ENCODE data around the gene SRL. TPM values are rescaled to one million over a fixed set of nuclear protein-coding genes. Genes with fewer than 3 reads are reported as not detected.

SRL gene
- total and polyA plus RNA-seq, 2 donors (not counting 1 experiment from before 2014, with no cell fraction given), result not detected

GRCh38 chr16:4249530-4250308, 7.8 kb upstream of the SRL start:
- no peaks in the 10 kb centered on the region for H3K9me3 Mint-ChIP-seq (ENCODE audit: insufficient read depth)
- Histone ChIP-seq H3K4me3 (ENCODE audit: control extremely low read depth in 1 of 5, extremely low read depth in 1 of 5, insufficient read depth in 1 of 5, low read depth in 2 of 5, low read length in 4 of 5) (no peak overlapping the region), H3K27me3 (replicated peaks in 1 of 4; ENCODE audit: control extremely low read depth in 1 of 4, control insufficient read depth in 3 of 4, insufficient read depth in 4 of 4, low read length in 3 of 4) (no peaks in the 10 kb centered on the region), H2AFZ (ENCODE audit: insufficient read depth, low read depth, low read length, poor library complexity, severe bottlenecking) (no peak overlapping the region), H4K20me1 (ENCODE audit: control insufficient read depth, insufficient read depth, low read length, poor library complexity, severe bottlenecking) (no peaks in the 10 kb centered on the region), H3K9me3 (ENCODE audit: control extremely low read depth in 1 of 3, control insufficient read depth in 2 of 3, insufficient read depth in 1 of 3, low read length in 2 of 3) (peaks cover 0 to 7% (median 0%) of the 10 kb centered on the region in 3 donors), H3K27ac (ENCODE audit: low read length in 2 of 2) (no peak overlapping the region), H3K4me2 (replicated peaks; ENCODE audit: low read depth, low read length, poor library complexity, severe bottlenecking) (no peak overlapping the region), H3K79me2 (ENCODE audit: control insufficient read depth, insufficient read depth, low read length) (no peaks in the 10 kb centered on the region), H3K36me3 (replicated peaks in 1 of 2; ENCODE audit: control extremely low read depth in 1 of 2, control insufficient read depth in 1 of 2, extremely low read depth in 1 of 2, insufficient read depth in 2 of 2, low read length in 1 of 2) (no peaks in the 10 kb centered on the region), H3K9ac (ENCODE audit: low read length) (no peak overlapping the region), H3K4me1 (ENCODE audit: control insufficient read depth in 2 of 2, insufficient read depth in 2 of 2, low read length in 2 of 2) (peaks cover 0 to 11% of the 10 kb centered on the region in 2 donors)
- TF ChIP-seq EZH2 (IDR thresholded peaks at IDR 0.05; ENCODE audit: borderline replicate concordance, insufficient read depth, low read depth, low read length, poor library complexity, severe bottlenecking), result no peak
- TF ChIP-seq, protein P1, sequence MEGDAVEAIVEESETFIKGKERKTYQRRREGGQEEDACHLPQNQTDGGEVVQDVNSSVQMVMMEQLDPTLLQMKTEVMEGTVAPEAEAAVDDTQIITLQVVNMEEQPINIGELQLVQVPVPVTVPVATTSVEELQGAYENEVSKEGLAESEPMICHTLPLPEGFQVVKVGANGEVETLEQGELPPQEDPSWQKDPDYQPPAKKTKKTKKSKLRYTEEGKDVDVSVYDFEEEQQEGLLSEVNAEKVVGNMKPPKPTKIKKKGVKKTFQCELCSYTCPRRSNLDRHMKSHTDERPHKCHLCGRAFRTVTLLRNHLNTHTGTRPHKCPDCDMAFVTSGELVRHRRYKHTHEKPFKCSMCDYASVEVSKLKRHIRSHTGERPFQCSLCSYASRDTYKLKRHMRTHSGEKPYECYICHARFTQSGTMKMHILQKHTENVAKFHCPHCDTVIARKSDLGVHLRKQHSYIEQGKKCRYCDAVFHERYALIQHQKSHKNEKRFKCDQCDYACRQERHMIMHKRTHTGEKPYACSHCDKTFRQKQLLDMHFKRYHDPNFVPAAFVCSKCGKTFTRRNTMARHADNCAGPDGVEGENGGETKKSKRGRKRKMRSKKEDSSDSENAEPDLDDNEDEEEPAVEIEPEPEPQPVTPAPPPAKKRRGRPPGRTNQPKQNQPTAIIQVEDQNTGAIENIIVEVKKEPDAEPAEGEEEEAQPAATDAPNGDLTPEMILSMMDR (IDR thresholded peaks at IDR 0.05), result no peak
- intact Hi-C loops (cut with micrococcal nuclease), result loop anchor here (5.0 kb wide), 2 partner anchors 367 to 848 kb away; partner anchors contain the start of genes CREBBP and EEF2KMT
- peaks cover 6% of the 10 kb centered on the region for H3K4me1 Mint-ChIP-seq
- H3K27me3 Mint-ChIP-seq, result no peaks in the 10 kb centered on the region
- POLR2A ChIA-PET, result no interaction called here
- H3K4me3 Mint-ChIP-seq, result no peak overlapping the region
- 89% methylated on average over 6 of the region's 12 CpGs for WGBS (ENCODE audit: insufficient coverage)
- no peak overlapping the region for H3K27ac Mint-ChIP-seq
- DNase-seq (no peak), ATAC-seq (ENCODE audit: low read depth) (no peak)
- CTCF ChIA-PET, result interaction anchor here (0.8 to 1.1 kb wide), 2 partner anchors 17 to 24 kb away, joined by 3 to 4 read pairs; no protein-coding TSS in a partner anchor

DNA sequence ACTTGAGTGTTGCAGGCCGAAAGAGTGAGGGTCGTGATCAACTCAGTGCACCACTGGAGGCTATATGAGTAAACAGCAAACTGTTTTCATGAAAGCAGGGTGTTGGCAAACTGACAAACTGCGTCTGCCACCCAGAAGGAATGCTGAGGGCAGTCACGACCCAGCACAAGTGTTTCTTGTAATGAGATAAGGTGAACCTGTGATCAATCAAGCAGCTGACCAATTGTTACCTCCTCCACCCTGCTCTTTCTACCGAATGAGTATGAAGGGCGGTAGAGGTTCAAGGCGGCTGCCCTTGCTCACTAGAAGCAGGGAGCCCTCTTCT, 5.5 kb upstream of the SRL start:
- intact Hi-C loops (cut with micrococcal nuclease), result no loop called here
- H3K27me3 Mint-ChIP-seq, result no peaks in the 10 kb centered on the region
- Histone ChIP-seq H3K4me2 (replicated peaks; ENCODE audit: low read depth, low read length, poor library complexity, severe bottlenecking) (no peak overlapping the region), H3K9ac (ENCODE audit: low read length) (no peak overlapping the region), H3K79me2 (ENCODE audit: control insufficient read depth, insufficient read depth, low read length) (no peaks in the 10 kb centered on the region), H2AFZ (ENCODE audit: insufficient read depth, low read depth, low read length, poor library complexity, severe bottlenecking) (no peak overlapping the region), H3K9me3 (ENCODE audit: control extremely low read depth in 1 of 3, control insufficient read depth in 2 of 3, insufficient read depth in 1 of 3, low read length in 2 of 3) (no peaks in the 10 kb centered on the region), H3K27me3 (replicated peaks in 1 of 4; ENCODE audit: control extremely low read depth in 1 of 4, control insufficient read depth in 3 of 4, insufficient read depth in 4 of 4, low read length in 3 of 4) (no peaks in the 10 kb centered on the region), H3K4me3 (ENCODE audit: control extremely low read depth in 1 of 5, extremely low read depth in 1 of 5, insufficient read depth in 1 of 5, low read depth in 2 of 5, low read length in 4 of 5) (no peak overlapping the region), H3K36me3 (replicated peaks in 1 of 2; ENCODE audit: control extremely low read depth in 1 of 2, control insufficient read depth in 1 of 2, extremely low read depth in 1 of 2, insufficient read depth in 2 of 2, low read length in 1 of 2) (no peaks in the 10 kb centered on the region), H3K4me1 (ENCODE audit: control insufficient read depth in 2 of 2, insufficient read depth in 2 of 2, low read length in 2 of 2) (no peaks in the 10 kb centered on the region), H3K27ac (ENCODE audit: low read length in 2 of 2) (no peak overlapping the region), H4K20me1 (ENCODE audit: control insufficient read depth, insufficient read depth, low read length, poor library complexity, severe bottlenecking) (no peaks in the 10 kb centered on the region)
- H3K4me1 Mint-ChIP-seq, result no peaks in the 10 kb centered on the region
- no peak overlapping the region for H3K4me3 Mint-ChIP-seq
- DNase-seq (no peak), ATAC-seq (ENCODE audit: low read depth) (no peak)
- CTCF ChIA-PET, result no interaction called here
- WGBS (ENCODE audit: insufficient coverage), result 87% methylated on average over 7 of the region's 7 CpGs
- no peak overlapping the region for H3K27ac Mint-ChIP-seq
- POLR2A ChIA-PET, result no interaction called here
- TF ChIP-seq EZH2 (IDR thresholded peaks at IDR 0.05; ENCODE audit: borderline replicate concordance, insufficient read depth, low read depth, low read length, poor library complexity, severe bottlenecking), result no peak
- TF ChIP-seq, protein P1 (IDR thresholded peaks at IDR 0.05), result no peak
- H3K9me3 Mint-ChIP-seq (ENCODE audit: insufficient read depth), result no peaks in the 10 kb centered on the region
